ENCODE data around the gene DCAF12.
A peak's percentile ranks its signal among the peaks of the same experiment; 100 is the strongest.
"Not testable (repeated sequence)": the region's sequence is repeated elsewhere in the genome, so short reads cannot be mapped to it uniquely, and the experiment has no call there.

DCAF12 gene

DNA sequence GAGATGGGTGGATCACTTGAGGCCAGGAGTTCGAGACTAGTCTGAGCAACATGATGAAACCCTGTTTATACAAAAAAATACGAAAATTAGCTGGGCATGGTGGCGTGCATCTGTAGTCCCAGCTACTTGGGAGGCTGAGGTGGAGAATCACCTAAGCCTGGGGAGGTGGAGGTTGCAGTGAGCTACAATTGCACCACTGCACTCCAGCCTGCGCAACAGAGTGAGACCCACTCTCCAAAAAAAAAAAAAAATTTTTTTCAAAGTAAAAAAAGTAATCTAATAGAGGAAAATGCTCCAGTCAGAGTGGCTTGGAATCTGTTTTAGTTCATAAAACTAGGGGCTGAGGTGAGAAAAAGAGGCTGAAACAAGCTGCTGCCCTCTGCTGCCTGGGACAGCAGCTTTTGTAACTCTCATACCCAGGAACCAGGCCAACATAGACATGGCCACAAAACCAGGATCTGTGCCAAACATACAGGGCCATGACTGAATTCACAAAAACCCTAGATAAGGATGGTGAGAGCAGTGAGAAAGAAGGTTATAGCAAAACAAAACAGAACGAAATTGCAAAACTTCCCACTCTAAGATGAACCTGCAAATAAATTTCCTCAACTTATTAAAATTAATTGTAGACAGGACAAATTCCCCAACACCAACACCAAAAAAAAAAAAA, 13.1 kb upstream of the DCAF12 start:
- ATAC-seq (no peak), DNase-seq (no peak)
- Mint-ChIP-seq H3K4me3 (no peak overlapping the region), H3K4me1 (no peaks in the 10 kb centered on the region), H3K27ac (no peak overlapping the region), H3K27me3 (no peaks in the 10 kb centered on the region), H3K9me3 (no peaks in the 10 kb centered on the region), H3K36me3 (ENCODE audit: low read depth) (no peaks in the 10 kb centered on the region)

DNA sequence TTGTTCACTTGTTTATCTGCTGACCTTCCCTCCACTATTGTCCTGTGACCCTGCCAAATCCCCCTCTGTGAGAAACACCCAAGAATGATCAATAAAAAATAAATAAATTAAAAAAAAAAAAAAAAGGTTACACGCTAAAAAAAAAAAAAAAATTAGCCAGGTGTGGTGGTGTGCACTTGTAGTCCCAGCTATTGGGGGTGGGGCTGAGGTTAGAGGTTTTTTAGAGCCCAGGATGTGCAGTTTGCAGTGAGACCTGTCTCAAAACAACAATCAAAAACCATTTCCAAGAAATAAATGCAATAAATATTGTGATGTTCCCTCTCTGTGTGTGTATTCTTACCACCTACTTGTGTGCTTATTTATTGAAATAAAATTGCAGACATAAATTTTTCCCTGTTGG, 12.1 kb upstream of the DCAF12 start:
- H3K9me3 Mint-ChIP-seq; H3K4me1 Mint-ChIP-seq; H3K36me3 Mint-ChIP-seq (ENCODE audit: low read depth); H3K4me3 Mint-ChIP-seq; ATAC-seq; H3K27ac Mint-ChIP-seq; H3K27me3 Mint-ChIP-seq; DNase-seq: not testable (repeated sequence)

DNA sequence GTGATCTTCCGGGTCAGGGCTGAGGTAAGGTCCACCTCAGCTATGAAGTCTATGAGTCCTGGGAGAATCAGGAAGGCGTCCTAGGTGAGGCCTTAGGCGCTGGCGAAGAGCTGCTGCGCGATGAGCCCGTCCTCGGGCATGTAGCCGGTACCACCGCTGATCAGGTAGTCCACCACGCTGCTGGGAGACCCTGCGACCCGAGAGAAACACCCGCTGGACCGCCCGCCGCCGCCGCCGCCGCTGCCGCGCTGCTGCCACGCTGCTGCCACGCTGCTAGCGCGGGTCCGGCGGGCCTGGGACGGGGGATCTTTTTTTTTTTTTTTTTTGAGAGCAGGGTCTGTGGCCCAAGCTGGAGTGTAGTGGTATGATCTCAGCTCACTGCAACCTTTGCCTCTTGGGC, 8.0 kb upstream of the DCAF12 start:
- no peak for DNase-seq
- ATAC-seq, result no peak
- Mint-ChIP-seq H3K9me3 (no peaks in the 10 kb centered on the region), H3K27me3 (no peaks in the 10 kb centered on the region), H3K27ac (no peak overlapping the region), H3K36me3 (ENCODE audit: low read depth) (no peaks in the 10 kb centered on the region), H3K4me1 (peaks cover 1% of the 10 kb centered on the region), H3K4me3 (no peak overlapping the region)

DNA sequence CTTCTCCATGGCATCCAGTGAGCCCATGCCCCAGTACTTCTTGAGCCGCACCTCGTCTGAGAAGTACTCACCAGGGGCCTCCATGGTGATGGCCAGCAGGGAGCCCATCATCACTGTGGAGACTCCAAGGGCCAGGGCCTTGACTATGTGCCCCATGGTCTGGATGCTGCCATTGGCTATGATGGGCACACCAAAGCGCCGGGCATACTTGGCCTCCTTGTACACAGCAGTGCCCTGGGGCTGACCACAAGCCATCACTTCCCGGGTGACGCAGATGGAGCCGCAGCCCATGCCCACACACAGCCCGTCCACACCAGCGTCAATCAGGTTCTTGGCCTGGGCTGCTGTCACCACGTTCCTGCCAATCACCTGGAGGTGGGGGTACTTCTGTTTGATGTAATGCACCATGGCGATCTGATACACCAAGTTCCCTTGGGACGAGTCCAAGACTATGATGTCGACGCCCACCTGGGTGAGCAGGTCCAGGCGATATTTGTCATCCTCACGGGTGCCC, 7.0 kb upstream of the DCAF12 start:
- Mint-ChIP-seq H3K27me3 (no peaks in the 10 kb centered on the region), H3K27ac (peak overlapping the region; percentile 31), H3K9me3 (no peaks in the 10 kb centered on the region), H3K4me3 (no peak overlapping the region), H3K36me3 (ENCODE audit: low read depth) (no peaks in the 10 kb centered on the region), H3K4me1 (peaks cover 1% of the 10 kb centered on the region)
- no peak for DNase-seq
- no peak for ATAC-seq

DNA sequence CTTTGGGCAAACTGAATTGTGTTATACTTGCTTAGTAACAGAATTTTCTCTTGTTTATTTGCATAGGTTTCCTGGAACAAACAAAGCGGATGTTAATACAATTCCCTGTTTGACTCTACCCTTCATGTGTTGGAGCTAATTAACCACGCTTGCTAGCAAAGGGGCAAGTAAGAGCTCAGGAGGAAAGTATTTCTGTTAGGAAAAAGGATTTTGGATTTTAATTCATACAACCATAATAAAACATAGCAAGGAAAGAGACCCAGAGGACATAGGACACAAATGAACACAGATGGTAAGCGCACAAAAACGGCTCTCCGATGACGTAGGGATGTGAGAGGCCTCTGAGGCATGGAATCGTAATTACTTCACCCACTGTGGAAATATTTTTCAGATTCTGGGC, 5.1 kb upstream of the DCAF12 start:
- Mint-ChIP-seq H3K27me3 (no peaks in the 10 kb centered on the region), H3K4me3 (no peak overlapping the region), H3K9me3 (no peaks in the 10 kb centered on the region), H3K27ac (no peak overlapping the region), H3K4me1 (peaks cover 7% of the 10 kb centered on the region), H3K36me3 (ENCODE audit: low read depth) (no peaks in the 10 kb centered on the region)
- ATAC-seq (no peak), DNase-seq (no peak)

DNA sequence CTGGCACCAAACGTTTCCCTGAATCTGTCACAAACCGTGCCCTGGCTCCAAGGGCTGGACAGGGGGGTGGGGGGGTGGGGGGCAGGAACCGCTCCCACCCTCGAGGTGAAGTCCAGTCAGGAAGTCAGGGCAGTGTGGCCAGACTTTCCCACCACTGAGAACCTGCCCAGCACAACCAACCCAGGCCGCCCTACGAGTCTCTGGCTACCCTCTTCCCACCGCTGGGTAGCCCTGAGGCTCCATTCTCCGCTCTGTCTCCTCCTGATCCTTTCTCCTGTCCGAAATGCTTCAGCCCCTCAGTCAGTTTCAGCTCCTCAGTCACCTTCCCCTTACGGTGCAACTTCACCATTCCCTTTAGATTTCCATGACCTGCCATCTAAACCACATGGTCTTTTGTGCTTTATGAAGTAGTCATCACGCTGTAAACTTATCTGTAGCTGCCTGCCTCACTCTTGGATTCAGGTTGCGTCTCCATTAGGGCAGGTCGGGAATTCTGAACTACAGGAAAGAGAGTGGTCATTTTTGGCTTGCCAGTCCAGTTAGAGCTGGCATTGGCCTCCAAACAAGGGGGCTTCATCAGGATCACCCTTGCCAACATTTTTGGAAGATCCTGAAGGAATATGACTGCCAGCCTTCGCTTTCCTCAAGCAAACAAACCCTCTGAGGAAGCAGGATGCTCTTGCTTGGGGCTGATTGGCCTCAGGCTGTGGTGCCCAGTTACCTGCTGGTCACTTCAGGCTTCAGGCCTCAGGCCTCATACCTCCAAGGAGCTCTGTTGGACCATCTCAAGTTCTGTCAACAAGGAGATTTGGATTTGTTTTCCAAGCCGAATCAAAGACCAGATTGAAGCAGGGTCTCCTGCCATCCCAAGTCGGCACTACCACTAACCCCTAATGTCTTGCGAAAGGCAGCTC, 794 bp upstream of the DCAF12 start:
- DNase-seq (peak; percentile 8), ATAC-seq (no peak)
- H3K36me3 Mint-ChIP-seq (ENCODE audit: low read depth), result peaks cover 17% of the 10 kb centered on the region
- no peaks in the 10 kb centered on the region for H3K27me3 Mint-ChIP-seq
- H3K9me3 Mint-ChIP-seq, result no peaks in the 10 kb centered on the region
- peak overlapping the region; percentile 98 for H3K4me3 Mint-ChIP-seq
- peaks cover 40% of the 10 kb centered on the region for H3K4me1 Mint-ChIP-seq
- peak overlapping the region; percentile 94 for H3K27ac Mint-ChIP-seq

DNA sequence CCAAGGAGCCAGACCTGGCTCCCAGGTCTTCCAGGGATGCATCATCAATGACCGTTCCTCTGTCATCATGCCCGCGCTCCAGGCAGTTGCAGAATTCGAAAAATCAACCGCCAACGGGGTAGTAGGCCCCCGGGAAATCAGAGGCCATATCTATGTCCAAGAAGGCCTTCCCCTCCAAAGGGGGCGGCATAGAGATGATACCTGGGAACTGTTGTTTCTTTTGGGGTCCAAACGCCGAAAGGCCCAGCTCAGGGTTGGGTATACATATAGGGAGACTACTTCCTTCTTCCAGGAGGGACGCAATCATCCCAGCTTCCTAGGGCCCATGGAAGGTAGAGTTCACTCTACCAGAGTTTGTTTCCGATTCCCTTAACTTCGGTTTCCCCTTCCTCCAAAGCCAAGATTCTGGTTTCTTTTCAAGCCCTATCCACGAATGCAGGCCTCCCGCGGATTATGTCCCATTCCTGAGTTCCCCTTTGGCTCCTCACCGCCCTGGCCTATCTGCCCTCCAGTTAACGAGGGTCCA, 754 bp downstream of the DCAF12 start:
- DNase-seq (peak; percentile 11), ATAC-seq (no peak)
- peaks cover 51% of the 10 kb centered on the region for H3K4me1 Mint-ChIP-seq
- H3K4me3 Mint-ChIP-seq, result peak overlapping the region; percentile 98
- H3K36me3 Mint-ChIP-seq (ENCODE audit: low read depth), result peaks cover 28% of the 10 kb centered on the region
- no peaks in the 10 kb centered on the region for H3K9me3 Mint-ChIP-seq
- no peaks in the 10 kb centered on the region for H3K27me3 Mint-ChIP-seq
- peak overlapping the region; percentile 85 for H3K27ac Mint-ChIP-seq

DNA sequence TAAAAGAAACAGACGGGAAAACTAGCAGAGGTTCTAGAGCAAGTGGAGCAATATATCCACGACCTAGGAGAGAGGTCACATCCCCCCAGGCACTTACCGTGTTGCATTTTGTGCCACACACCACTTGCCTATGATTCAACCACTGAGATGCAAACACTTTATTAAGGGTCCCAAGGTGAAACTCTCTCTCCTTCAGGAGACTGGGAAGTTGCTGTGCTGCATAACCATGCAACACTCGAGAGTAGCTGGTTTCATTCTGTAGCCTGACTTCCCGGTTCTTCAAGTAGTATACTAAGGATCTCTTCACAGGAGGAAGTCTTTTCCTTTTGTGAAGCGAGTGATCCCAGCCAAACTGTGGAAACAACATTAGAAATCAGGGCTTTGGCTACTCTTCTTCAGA, 1.6 kb downstream of the DCAF12 start:
- Mint-ChIP-seq H3K4me1 (peaks cover 53% of the 10 kb centered on the region), H3K36me3 (ENCODE audit: low read depth) (peaks cover 28% of the 10 kb centered on the region), H3K9me3 (no peaks in the 10 kb centered on the region), H3K4me3 (peak overlapping the region; percentile 98), H3K27ac (peak overlapping the region; percentile 85), H3K27me3 (no peaks in the 10 kb centered on the region)
- ATAC-seq (no peak), DNase-seq (no peak)

DNA sequence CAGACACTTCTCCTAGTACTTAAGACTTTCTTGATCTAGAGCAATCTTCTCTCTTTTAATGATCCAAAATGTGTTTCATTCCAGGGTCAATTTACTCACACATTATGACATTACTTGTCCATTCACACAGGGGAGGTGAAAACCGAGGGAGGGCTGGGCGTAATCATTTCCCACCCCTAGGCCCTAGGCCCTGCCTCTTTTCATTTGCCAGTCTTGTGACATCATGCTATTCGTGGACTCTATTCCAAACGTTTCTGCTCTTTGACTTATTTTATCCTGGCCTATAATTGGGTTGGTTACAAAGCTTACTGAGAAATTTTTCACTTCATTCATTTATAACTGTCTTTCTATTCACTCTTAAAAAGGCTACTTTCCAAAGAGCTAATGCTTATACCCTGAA, 2.4 kb downstream of the DCAF12 start:
- ATAC-seq, result no peak
- peaks cover 28% of the 10 kb centered on the region for H3K36me3 Mint-ChIP-seq (ENCODE audit: low read depth)

DNA sequence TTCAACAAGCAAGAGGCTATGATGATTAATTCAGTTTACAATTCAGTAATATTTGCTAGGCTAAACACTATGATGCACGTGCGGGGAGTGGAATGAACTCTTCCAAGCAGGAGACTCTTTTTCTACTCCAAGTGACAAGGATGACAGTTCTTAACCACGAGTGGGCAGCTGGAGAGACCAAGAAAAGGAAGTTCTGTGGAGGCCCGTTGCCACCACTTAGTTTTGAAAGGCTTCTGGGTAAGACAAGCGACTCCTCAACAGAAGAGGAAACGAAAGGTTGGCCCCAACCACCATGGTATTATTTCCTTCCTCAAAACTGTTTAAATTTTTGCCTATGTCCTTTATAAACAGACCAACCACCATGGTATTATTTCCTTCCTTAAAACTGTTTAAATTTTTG, 2.8 kb downstream of the DCAF12 start:
- Mint-ChIP-seq H3K4me1 (peaks cover 53% of the 10 kb centered on the region), H3K27me3 (no peaks in the 10 kb centered on the region), H3K9me3 (no peaks in the 10 kb centered on the region), H3K27ac (peak overlapping the region; percentile 58), H3K4me3 (peak overlapping the region; percentile 98), H3K36me3 (ENCODE audit: low read depth) (peaks cover 28% of the 10 kb centered on the region)
- ATAC-seq (no peak), DNase-seq (peak; percentile 28)

More for the DNA sequence above, 2.4 kb downstream of the DCAF12 start:
- Mint-ChIP-seq H3K27me3 (no peaks in the 10 kb centered on the region), H3K27ac (peak overlapping the region; percentile 58), H3K4me1 (peaks cover 53% of the 10 kb centered on the region), H3K4me3 (peak overlapping the region; percentile 98), H3K9me3 (no peaks in the 10 kb centered on the region)
- DNase-seq, result peak; percentile 28

DNA sequence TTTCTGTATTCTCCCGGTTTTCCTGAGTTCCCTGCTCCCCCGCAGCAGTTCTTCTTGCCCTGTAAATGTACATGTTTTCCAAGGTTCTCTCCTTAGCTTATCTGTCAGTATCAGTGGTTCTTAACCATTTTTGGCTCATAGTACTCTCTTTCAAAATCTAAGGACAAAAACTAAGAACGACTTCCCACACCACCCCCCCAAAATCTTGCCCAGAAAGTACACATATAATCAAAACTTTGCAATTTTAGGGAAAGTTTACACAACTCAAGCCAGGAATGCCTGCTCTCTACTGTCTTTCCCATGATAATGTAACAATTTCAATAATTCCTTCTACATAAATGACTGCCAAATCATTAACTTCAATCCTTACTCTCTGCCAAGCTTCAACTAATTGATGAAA, 4.5 kb downstream of the DCAF12 start:
- Mint-ChIP-seq H3K4me3 (no peak overlapping the region), H3K36me3 (ENCODE audit: low read depth) (peaks cover 33% of the 10 kb centered on the region), H3K27ac (no peak overlapping the region), H3K9me3 (no peaks in the 10 kb centered on the region), H3K27me3 (no peaks in the 10 kb centered on the region), H3K4me1 (peaks cover 49% of the 10 kb centered on the region)
- no peak for ATAC-seq
- no peak for DNase-seq

DNA sequence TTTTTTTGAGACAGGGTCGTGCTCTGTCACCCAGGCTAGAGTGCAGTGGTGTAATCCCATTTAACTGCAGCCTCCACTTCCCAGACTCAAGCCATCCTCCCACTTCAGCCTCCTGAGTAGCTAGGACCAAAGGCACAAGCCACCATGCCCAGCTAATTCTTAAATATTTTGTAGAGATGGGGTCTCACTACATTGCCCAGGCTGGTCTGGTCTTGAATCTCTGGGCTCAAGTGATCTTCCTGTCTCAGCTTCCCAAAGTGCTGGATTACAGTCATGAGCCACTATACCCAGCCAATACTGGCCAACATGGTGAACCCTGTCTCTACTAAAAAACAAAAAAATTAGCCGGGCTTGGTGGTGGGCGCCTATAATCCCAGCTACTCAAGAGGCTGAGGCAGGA, 6.8 kb downstream of the DCAF12 start:
- Mint-ChIP-seq H3K4me3 (no peak overlapping the region), H3K36me3 (ENCODE audit: low read depth) (peaks cover 38% of the 10 kb centered on the region), H3K9me3 (no peaks in the 10 kb centered on the region), H3K4me1 (peaks cover 36% of the 10 kb centered on the region), H3K27me3 (no peaks in the 10 kb centered on the region), H3K27ac (no peak overlapping the region)
- ATAC-seq (no peak), DNase-seq (no peak)

DNA sequence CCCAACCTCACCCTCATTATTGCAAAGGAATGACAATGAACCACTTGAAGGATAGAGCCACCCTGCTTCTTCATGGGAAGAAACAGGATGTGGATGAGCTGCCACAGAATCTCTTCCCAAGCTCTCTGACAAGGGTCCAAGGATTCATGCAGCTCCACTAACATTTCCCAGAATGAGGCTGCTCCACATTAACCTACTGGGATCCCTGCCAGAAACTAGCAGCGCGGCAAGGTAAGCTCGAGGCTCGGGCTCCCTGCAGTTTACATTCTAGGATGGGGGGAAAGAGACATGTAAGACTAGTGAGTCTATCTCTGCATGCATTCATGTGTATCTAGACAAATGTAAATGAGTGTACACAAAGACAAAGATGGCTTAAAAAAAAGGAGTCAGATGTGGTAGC, 12.1 kb downstream of the DCAF12 start:
- Mint-ChIP-seq H3K9me3 (no peaks in the 10 kb centered on the region), H3K27ac (no peak overlapping the region), H3K4me3 (no peak overlapping the region), H3K36me3 (ENCODE audit: low read depth) (peaks cover 23% of the 10 kb centered on the region), H3K27me3 (no peaks in the 10 kb centered on the region), H3K4me1 (peaks cover 6% of the 10 kb centered on the region)
- no peak for DNase-seq
- no peak for ATAC-seq

DNA sequence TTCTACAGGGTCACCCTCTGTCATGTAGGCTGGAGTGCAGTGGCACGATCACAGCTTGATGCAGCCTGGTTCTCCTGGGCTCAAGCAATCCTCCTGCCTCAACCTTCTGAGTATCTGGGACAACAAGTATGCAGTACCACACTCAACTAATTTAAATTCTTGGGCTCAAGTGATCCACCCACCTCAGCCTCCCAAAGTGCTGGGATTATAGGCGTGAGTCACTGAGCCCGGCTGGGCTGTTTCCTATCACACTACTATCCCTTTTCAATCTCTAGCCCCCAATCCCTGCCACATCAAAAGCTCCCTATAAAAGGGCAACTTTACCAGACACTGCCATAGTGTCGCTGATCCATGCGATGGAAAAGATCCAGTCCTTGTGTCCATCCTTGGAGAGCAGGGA, 20.4 kb downstream of the DCAF12 start:
- ATAC-seq (no peak), DNase-seq (no peak)
- H3K27ac Mint-ChIP-seq, result no peak overlapping the region
- H3K36me3 Mint-ChIP-seq (ENCODE audit: low read depth), result peaks cover 32% of the 10 kb centered on the region
- peaks cover 2% of the 10 kb centered on the region for H3K4me1 Mint-ChIP-seq
- H3K4me3 Mint-ChIP-seq, result no peak overlapping the region
- H3K27me3 Mint-ChIP-seq, result no peaks in the 10 kb centered on the region
- H3K9me3 Mint-ChIP-seq, result no peaks in the 10 kb centered on the region

DNA sequence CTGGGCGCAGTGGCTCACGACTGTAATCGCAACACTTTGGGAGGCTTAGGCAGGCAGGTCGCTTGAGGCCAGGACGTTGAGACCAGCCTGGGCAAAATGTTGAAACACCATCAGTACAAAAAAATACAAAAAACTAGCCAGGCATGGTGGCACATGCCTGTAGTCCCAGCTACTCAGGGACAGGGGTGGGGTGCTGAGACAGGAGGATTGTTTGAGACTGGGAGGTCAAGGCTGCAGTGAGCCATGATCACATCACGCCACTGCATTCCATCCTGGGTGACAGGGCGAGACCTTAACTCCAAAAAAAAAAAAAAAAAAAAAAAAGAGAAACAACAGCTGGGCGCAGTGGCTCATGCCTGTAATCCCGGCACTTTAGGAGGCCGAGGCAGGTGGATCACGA, 23.7 kb downstream of the DCAF12 start:
- Mint-ChIP-seq H3K9me3 (no peaks in the 10 kb centered on the region), H3K27ac (no peak overlapping the region), H3K36me3 (ENCODE audit: low read depth) (peaks cover 32% of the 10 kb centered on the region), H3K4me3 (no peak overlapping the region), H3K4me1 (no peaks in the 10 kb centered on the region), H3K27me3 (no peaks in the 10 kb centered on the region)
- DNase-seq (no peak), ATAC-seq (no peak)

Data from activated naive CD8-positive, alpha-beta T cell treated with anti-CD3 and anti-CD28 coated beads, Interleukin-2, amount 50 U/mL, for 24 hours (primary cell).